Breast epithelium (tissue), 3 donors: ENCODE results near the gene ROMO1.

Experiments used
- CTCF ChIP-seq, 3 donors: fragments of 450-650 bp; IDR thresholded peaks; one replicate each; pipeline ENCODE4 v1.5.1; 2016 to 2017; ENCODE audit warnings: antibody characterized with exemption in 3 of 3, mild to moderate bottlenecking in 3 of 3, moderate library complexity in 3 of 3
- POLR2A ChIP-seq: fragments of 450-650 bp; IDR thresholded peaks from one replicate; pipeline ENCODE4 v1.6.1; 2016; ENCODE audit warnings: antibody characterized with exemption, mild to moderate bottlenecking, moderate library complexity
- POLR2AphosphoS5 ChIP-seq, 3 donors: sonication (generic); formaldehyde crosslinking; IDR thresholded peaks; one replicate each; pipeline ENCODE4 v1.6.1; 2017; ENCODE audit warnings: antibody characterized with exemption in 3 of 3

- TF ChIP-seq POLR2A, result no peak
- TF ChIP-seq CTCF (IDR thresholded peaks at IDR 0.05), result no peak
- no peak for TF ChIP-seq POLR2AphosphoS5 (IDR thresholded peaks at IDR 0.05)
Measured at GRCh38 chr20:35731862-35732643, 32.8 kb downstream of the ROMO1 start.
